Hindlimb muscle (tissue), 1 donor: Measurements from ENCODE around the gene RREB1. TPM values are rescaled to one million over a fixed set of nuclear protein-coding genes. Genes with fewer than 3 reads are reported as not detected.

ENCODE experiments used
- DNase-seq: peaks from one replicate; pipeline ENCODE4 v3.0.0-alpha.2; 2013
- polyA plus RNA-seq: library from polyadenylated mRNA; unstranded; fragments of 120-200 nt; gene quantifications from one replicate; pipeline ENCODE4 v1.2.1, GENCODE V29; 2013; ENCODE audit not compliant: insufficient read length

RREB1 gene
- polyA plus RNA-seq: 26.9 TPM

- DNase-seq: peak; percentile 56
Observed at GRCh38 chr6:7107578-7108195, at the start of gene RREB1. Gene RREB1, plus strand, starts transcription at chr6:7107961. Its CDS starts 73,951 bp downstream, at chr6:7181912.

- DNase-seq: no peak
Observed at GRCh38 chr6:7058250-7058923, 49.4 kb upstream of the RREB1 start.

GRCh38 chr6:7060769-7061516 is 46.8 kb upstream of the RREB1 start:
- DNase-seq: no peak

GRCh38 chr6:7062451-7063162 is 45.2 kb upstream of the RREB1 start:
- no peak for DNase-seq

GRCh38 chr6:7067305-7067704 is 40.5 kb upstream of the RREB1 start:
- no peak for DNase-seq

- DNase-seq: no peak
Observed at GRCh38 chr6:7071405-7071804, 36.4 kb upstream of the RREB1 start.

GRCh38 chr6:7073082-7073820 is 34.5 kb upstream of the RREB1 start:
- DNase-seq: no peak

- DNase-seq: no peak
Observed at GRCh38 chr6:7073821-7074525, 33.8 kb upstream of the RREB1 start.

- no peak for DNase-seq
Observed at GRCh38 chr6:7074870-7075269, 32.9 kb upstream of the RREB1 start.

- no peak for DNase-seq
Observed at GRCh38 chr6:7075341-7076000, 32.3 kb upstream of the RREB1 start.

GRCh38 chr6:7077856-7078255 is 29.9 kb upstream of the RREB1 start:
- no peak for DNase-seq

GRCh38 chr6:7078856-7079255 is 28.9 kb upstream of the RREB1 start:
- no peak for DNase-seq

GRCh38 chr6:7080311-7080710 is 27.4 kb upstream of the RREB1 start:
- no peak for DNase-seq

- DNase-seq: no peak
Observed at GRCh38 chr6:7085911-7086310, 21.9 kb upstream of the RREB1 start.

GRCh38 chr6:7086488-7086887 is 21.3 kb upstream of the RREB1 start:
- DNase-seq: no peak

GRCh38 chr6:7087066-7087465 is 20.7 kb upstream of the RREB1 start:
- DNase-seq: no peak

- no peak for DNase-seq
Observed at GRCh38 chr6:7087491-7087979, 20.2 kb upstream of the RREB1 start.

GRCh38 chr6:7088076-7088742 is 19.6 kb upstream of the RREB1 start:
- no peak for DNase-seq

- no peak for DNase-seq
Observed at GRCh38 chr6:7098993-7099392, 8.8 kb upstream of the RREB1 start.

- DNase-seq: no peak
Observed at GRCh38 chr6:7100072-7100752, 7.5 kb upstream of the RREB1 start.
